GM18502 (cell line): ENCODE measurements around the gene FSIP1.
"Not testable (repeated sequence)": the region's sequence is repeated elsewhere in the genome, so short reads cannot be mapped to it uniquely, and the experiment has no call there.

Experiments used
- ATAC-seq: cut with Tn5 transposase; IDR thresholded peaks from one replicate; pipeline ENCODE4 v1.9.1; 2021; ENCODE audit warnings: mild to moderate bottlenecking; ENCODE audit not compliant: unreplicated experiment, poor library complexity

The FSIP1 gene

DNA sequence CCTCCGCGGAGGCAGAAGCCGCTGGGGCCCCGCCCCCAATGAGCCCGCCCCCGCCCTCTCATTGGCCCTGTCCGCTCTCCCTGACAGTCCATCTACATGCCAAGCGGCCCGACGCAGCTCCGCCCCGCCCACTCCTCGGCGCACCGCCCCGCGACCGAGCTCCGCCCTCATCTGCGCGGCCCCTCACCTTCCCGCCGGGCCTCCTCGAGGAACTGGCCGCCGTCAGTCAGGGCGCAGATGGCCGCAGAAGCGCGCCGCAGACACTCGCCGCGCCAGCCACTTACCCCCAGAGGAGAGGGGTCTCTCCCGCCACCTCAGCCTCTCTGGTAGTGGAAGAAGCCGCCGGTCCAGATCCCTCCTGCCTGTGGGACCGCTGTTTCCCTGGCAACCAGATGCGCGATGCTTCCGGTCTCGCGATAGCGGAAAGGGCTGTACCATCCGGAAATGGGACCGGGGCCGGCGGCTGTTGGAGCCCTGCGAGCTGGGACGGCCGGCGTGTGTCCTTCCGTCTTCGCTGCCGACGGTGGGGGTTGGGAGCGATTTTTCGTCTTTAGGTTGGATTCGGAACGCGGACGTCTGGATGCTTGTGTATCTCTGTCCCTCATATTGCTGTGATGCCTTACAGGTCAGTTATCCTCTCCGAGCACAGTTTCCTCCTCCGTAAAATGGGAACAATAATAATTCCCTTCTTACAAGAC is at the start of gene FSIP1:
TSS of gene FSIP1 (minus strand) at position 401 of the 698 bp plus-strand sequence. CDS start 6,317 bp downstream, outside the sequence.
- ATAC-seq: peak; percentile 98

DNA sequence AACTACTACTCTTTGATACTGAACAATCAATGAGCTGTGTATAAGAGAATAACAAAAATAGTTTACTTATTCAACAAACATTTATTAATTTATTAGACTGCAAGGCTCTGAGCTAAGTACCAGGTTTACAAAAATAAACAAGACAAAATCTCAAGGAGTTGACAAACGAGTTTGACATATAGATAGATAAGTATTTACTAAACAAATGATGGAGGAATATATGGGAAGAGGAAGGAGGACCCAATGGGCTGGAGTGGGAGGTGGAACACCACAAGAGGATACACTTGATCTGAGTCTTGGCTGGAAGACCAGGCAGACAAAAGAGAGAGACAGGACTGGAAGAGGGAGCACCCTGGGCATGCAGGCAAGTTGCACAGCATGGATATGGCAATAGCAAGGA is 47.5 kb upstream of the FSIP1 start:
- ATAC-seq: no peak

DNA sequence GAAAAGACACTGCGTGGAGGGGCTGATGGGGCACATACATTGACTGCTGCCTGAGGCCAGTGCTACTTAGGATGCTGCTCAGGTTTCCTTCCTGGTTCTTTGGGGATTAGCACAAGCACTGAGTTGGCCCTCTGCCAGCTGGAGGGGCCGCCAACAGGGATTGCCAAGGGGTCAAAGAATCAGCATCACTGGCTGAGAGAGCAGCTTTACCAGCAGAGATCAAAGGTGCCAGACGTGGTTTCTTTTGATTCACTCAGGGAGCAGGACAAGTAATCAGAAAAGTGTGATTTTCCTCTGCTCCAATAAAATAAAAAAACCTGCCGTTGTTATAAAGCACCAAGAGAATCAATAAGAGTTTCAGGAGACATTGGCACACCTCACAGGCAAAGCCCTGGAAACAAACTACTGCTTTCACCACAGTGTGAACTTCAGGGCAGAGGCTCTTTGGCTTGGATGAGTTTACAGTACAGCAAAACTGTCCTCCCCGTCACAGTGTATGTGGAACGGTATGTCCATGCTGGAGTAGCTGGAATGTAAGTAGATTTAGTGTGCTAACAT is 45.8 kb upstream of the FSIP1 start:
- no peak for ATAC-seq

DNA sequence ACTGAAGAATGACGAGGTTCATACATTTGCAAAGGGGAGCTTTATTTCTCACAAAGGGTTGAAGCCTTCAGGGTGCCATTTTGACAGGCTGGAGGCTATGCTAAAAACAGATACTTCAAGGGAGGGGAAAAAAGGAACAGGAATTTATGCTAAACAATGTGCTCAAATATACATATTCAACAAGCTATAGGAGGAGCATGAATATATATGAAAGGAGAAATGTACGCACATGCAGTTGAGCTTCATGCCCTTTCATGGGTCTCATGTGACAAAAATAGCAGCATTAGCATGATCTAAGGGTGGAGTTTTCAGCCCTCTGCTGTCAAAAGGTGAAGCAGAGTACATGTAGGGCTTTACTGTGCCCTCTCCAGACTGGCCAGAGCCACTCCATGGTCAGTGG is 44.3 kb upstream of the FSIP1 start:
- no peak for ATAC-seq

DNA sequence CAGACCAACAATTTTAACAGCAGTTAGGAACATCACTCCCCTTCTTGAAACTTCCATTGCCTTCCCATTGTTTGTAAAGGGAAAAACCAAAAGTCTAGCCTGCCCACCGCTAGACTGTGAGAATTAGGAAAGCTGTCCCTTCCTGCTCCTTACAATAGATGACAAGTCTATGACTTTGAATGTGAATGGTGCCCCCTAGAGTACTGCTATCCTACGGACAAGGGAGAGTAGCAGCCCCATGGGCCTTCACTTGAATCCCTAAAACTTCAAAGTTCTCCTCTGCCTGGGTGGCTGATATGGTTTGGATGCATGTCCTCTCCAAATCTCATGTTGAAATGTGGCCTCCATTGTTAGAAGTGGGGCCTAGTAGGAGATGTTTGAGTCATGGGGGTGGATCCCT is 41.0 kb upstream of the FSIP1 start:
- ATAC-seq: no peak

DNA sequence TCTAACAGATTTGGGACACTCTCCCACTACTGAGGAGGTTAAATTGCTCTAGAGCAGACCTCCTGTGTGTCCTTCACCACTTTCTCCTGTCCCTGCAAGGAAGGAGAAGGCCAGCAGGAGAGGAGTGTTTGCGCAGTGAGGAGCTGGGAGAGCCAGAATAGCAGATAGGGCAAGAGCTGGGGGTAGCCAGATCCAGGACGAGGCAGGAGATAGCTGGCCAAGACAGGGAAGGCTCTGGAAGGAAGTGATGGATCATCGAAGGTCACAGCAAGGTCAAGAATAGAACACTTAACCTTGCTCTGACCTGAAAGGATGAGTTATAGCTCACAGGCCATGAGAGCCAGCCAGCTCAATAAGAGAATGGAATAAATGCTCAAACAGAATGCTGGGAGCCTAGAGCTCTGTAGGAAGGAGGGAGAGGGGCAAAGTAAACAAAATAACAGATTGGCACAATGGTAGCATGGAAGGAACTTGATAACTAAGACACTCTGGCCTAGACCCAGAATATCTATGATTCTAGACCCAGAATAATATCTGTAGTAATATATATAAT is 37.5 kb upstream of the FSIP1 start:
- no peak for ATAC-seq

DNA sequence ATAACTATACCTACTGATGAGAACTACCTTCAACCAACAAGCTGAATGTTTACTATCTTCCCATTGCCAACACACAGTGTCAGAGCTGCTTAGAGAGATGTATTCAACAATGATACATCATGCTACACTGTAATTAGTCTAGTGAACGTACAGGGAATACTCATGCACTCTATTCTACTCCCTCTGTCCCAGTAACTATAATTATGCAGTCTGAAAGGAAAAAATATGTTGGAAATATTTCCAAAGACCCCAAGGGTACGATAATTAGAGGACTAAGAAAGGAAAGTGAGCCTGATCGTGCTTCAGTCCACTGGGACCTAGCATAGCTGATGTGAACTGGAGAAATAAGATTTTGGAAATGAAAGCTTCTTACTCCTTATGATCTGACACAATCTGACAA is 36.9 kb upstream of the FSIP1 start:
- ATAC-seq: no peak

DNA sequence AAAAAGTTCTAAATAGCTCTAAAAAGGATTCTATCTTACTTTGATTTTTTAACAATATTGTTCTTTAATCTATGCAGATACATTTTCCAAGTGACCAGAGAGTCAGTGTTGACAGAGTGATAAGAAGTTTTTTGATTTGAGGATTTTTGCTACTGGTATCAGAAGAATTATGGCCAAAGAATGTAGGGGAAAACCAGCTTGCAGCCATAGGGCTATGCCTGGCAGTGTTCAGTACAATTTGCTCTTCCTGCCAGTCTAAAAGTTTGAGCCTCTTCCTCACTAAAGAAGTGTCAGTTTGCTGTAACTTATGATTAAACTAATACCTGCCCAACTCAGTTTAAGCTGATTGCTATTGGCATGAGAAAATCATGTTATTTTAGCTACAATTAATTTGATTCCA is 35.3 kb upstream of the FSIP1 start:
- ATAC-seq: no peak

DNA sequence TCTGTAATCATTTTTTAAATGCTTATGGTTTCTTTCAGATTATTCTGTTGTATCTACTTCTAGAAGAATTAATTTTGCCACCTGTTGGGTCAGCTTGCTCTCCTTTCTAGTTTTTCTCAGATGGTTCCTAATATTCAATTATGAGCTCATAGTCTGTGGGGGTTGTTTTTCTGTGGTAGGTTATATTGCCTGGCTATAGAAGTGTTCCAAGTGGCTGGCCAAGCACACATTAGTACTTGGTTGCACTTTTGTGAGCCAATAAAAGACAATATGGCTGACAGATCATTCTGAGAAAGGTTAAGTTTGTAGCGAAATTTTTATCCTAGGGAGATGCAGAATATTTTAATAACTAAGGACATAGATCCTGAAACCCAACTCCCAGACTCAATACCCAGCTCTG is 31.8 kb upstream of the FSIP1 start:
- no peak for ATAC-seq

DNA sequence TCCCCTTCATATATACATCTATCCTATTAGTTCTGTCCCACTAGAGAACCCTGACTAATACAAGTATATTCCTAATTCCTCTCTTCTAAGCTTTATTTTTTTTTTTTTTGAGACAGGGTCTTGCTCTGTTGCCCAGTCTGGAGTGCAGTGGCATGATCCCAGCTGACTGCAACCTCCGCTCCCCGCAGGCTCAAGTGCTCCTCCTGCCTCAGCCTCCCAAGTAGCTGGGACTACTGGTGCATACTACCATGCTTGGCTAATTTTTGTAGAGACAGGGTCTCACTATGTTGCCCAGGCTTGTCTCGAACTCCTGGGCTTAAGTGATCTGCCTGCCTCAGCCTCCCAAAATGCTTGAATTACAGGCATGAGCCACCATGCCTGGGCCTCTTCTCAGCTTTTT is 30.0 kb upstream of the FSIP1 start:
- ATAC-seq: not testable (repeated sequence)

DNA sequence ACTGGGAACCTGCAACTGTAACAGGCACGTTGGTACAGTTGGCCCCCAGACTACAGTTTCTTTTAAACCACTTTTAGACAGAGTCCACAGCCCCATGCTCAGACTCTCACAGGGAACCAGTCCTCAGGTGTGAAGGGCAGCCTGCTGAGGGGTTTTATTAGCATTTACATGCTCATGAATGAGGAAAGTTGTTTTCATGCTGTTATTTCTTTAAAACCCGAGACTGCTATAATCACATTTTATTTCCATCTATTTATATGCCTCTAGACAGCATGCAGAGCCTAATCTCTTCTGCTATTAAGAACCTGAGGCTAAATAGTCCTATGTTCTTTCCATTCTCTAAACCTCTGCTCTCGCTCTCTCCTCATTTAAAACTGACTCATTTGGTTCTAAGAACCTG is 26.3 kb upstream of the FSIP1 start:
- no peak for ATAC-seq

DNA sequence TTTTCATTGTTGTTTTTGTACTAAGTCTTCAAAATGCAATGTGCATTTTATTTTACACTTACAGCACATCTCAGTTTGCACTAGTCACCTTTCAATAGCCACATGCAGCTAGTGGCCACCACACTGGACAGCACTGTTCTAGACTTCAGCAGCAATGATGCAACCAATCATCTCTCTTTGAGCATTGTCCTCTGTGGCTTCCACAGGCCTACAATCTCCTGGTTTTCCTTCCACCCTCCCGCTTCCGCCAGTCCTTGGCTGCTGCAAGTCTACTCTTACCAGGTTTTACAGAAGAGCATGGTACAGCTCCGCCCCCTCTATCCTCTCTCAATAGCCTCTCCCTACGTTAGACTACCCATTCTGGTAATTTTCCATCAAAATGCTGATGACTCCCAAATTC is 25.1 kb upstream of the FSIP1 start:
- no peak for ATAC-seq

DNA sequence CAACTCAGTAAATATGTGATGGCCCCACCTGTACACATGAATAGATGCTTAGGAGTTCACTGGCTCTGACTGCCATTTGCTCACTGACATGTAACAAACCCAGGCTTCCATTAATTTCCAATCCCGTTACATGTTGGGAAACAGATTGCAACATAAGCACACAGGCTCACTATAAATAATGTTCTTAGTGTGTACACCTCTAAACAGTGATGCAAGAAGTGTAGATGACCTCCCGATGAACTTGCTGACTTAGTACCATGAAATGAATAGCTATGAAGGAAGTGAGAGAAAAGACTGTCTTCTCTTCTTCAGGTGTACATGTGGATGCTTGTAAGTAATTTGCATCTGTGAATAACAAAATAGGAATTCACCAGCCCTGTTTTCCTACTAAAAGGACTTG is 21.4 kb upstream of the FSIP1 start:
- ATAC-seq: no peak

DNA sequence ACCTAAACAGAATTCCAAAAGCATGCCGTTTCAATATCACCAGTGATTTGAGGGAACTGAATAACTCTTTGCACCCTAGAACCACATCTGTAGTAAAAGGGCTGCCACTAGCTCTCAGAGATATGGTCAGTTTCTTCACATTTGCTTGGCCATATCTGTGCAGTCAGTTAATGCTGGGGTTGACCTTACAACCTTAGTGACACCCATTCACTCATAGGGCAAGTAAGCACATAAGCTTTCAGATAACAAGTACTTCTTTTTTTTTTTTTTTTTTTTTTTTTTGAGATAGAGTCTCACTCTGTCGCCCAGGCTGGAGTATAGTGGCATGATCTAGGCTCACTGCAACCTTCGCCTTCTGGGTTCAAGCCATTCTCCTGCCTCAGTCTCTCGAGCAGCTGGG is 20.4 kb upstream of the FSIP1 start:
- no peak for ATAC-seq

DNA sequence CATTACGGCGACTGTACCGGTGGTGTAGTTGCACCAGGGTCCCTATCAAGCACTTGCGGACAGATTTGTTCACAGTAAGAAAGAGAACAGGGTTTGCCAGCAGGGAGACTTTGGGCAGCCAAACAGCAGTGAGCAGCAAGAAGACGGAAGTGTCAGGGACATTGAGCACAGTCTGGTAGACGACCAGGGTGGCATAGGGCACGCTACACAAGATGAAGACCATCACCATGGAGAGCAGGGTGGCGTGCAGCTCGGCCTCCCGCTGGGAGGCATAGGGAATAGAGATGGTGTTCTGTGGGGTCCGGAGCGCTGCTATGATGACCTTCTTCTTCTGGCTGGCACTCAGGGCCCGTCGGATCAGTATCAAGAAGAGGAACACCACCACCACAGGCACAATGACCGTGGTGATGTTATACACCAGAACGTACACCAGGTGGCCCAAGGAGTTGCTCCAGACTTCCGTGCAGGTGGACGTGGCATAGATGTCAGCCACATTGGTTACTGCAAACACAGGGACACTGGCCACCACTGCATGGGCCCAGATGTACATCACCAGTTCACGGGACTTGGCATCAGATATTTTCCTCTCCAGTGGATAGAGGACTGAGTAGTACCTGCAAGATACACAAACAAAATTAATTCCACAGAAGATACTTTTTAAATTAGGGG is 19.1 kb upstream of the FSIP1 start:
- ATAC-seq: peak; percentile 66

DNA sequence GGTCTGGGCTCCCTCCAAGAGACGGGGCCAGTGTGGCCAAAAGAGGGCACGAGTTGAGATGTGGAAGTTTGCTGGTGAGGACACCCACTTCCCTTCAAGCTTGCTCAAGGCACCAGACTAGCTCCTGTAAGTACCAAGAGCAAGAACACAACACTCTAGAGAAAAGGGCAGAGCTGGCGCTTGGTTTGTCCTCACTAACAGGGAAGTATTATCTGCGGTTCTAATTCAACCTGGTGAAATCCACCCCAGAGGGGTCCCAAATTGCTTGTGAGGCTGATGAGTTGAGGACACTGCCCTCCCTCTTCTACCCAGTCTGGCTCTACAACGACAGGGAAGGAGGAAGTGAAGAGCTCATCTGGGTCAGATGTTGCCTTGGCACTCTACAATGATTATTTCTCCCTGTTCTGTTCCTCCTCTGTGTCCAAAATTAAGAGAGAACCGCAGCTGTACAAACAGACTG is 16.9 kb upstream of the FSIP1 start:
- ATAC-seq: no peak

DNA sequence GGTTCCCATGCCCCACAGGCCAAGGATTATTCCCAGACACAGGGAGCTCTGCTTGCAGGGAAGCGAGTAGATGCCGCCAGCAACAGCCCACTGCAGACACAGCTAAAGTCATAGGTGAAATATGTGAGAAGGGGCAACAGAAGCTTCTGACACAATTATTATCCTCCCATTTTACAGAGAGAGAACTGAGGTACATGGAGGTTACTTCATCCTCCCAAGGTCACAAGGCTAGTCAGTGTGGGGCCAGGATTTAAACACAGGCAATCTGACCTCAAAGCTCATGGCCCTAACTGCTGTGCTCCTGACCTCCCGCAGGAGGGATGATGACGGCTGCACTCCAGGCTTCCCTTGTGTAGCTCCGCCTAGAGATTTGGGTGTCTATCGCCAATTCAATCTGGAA is 15.7 kb upstream of the FSIP1 start:
- no peak for ATAC-seq

DNA sequence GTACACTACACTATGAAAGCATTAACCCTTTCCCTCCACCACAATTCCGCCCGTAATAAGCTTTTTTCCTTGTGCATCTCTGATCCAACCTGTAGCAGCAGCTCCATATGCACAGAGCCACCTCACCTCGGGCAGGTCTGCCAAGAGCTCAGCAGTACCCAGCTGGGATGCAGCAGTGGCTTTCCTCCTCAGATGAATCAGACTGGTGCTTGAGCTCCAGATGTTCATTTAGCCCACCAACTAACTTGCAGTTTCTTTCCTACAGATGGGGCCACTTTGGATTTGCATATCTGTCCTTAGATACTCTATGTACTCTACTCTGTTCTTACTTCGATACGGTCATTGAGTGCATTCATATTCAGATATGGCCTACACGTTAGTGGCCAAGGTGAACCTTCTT is 14.8 kb upstream of the FSIP1 start:
- no peak for ATAC-seq

DNA sequence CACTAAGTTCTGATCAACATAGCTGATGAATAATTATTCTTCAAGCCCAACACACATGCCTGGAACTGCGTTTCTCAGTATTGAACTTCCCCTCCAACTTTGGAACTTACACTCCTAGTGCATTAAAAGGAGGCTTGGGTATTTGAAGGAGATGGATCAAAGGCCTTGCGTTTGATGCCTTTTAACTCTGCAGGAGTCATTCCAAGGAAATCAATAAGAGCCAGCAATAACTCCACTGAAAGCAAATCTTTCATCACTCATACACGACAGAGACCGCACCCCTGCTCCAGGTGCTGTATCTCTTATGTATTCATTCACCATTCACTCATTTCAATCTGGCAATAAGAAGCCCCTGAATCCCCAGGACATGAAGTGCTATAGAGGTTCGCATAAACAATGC is 14.0 kb upstream of the FSIP1 start:
- ATAC-seq: no peak

DNA sequence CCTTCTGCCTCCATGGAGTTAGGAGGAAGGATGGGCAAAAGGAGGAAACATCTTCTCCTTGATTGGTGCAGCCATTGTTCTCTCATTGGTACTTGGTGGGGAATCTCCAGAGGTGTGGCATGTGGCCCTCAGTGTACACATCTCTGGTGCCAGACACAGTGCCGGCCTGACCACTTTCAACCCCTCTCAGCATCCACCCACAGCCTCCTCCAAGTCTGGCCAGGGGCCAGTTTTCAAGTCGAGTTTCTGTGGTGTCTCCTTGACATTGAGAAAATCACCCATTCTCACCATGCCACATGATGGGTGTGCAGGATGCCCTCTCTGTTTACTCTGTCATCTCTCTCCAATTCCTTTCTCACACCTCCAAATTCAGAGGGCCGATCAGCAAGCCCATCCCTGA is 12.8 kb upstream of the FSIP1 start:
- ATAC-seq: no peak

DNA sequence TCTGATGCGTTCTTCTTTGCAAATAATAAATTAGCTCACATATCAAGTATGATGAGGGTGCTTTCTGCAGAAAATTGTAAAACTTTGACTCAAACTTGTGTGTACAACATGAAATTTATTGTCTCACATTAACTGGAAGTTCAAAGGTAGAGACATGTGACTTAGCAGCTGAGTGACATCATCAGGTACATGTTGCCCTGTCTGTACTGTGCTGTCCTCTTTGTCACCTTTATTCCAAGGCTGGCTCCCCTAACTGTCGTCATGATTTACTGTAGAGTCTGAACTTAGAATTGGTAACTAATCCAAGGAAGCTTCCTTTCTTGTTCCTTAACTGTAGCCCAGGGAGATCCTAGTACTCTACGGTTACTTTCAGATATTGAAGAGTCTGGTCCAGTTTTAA is 12.3 kb upstream of the FSIP1 start:
- ATAC-seq: no peak

DNA sequence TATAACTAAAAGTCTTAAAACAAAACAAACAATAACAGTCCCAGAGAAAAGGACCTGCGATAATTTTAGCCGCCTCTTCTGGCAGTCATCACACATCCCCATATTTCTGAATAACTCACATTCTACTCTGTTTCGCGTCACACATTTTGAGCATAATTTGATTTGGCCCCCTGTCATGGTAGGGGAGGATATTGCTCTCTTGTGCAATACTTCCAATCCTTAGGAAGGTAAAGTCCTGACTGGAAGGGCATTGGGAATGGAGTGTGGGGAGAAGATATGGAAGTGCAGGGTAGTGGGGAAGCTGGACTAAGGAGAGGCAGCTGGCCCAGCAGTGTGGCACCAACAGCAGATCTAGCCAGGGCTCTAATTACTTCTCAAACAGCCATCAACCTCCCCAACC is 11.3 kb upstream of the FSIP1 start:
- no peak for ATAC-seq
